HG02973 (cell line): ENCODE measurements around the gene ARHGEF10L.
"Not testable (repeated sequence)": the region's sequence is repeated elsewhere in the genome, so short reads cannot be mapped to it uniquely, and the experiment has no call there.

ENCODE experiments used
- ATAC-seq: cut with Tn5 transposase; IDR thresholded peaks from one replicate; pipeline ENCODE4 v1.9.1; 2021; ENCODE audit warnings: moderate library complexity; ENCODE audit not compliant: unreplicated experiment

Gene ARHGEF10L, protein sequence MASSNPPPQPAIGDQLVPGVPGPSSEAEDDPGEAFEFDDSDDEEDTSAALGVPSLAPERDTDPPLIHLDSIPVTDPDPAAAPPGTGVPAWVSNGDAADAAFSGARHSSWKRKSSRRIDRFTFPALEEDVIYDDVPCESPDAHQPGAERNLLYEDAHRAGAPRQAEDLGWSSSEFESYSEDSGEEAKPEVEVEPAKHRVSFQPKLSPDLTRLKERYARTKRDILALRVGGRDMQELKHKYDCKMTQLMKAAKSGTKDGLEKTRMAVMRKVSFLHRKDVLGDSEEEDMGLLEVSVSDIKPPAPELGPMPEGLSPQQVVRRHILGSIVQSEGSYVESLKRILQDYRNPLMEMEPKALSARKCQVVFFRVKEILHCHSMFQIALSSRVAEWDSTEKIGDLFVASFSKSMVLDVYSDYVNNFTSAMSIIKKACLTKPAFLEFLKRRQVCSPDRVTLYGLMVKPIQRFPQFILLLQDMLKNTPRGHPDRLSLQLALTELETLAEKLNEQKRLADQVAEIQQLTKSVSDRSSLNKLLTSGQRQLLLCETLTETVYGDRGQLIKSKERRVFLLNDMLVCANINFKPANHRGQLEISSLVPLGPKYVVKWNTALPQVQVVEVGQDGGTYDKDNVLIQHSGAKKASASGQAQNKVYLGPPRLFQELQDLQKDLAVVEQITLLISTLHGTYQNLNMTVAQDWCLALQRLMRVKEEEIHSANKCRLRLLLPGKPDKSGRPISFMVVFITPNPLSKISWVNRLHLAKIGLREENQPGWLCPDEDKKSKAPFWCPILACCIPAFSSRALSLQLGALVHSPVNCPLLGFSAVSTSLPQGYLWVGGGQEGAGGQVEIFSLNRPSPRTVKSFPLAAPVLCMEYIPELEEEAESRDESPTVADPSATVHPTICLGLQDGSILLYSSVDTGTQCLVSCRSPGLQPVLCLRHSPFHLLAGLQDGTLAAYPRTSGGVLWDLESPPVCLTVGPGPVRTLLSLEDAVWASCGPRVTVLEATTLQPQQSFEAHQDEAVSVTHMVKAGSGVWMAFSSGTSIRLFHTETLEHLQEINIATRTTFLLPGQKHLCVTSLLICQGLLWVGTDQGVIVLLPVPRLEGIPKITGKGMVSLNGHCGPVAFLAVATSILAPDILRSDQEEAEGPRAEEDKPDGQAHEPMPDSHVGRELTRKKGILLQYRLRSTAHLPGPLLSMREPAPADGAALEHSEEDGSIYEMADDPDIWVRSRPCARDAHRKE (N-terminal part only)

DNA sequence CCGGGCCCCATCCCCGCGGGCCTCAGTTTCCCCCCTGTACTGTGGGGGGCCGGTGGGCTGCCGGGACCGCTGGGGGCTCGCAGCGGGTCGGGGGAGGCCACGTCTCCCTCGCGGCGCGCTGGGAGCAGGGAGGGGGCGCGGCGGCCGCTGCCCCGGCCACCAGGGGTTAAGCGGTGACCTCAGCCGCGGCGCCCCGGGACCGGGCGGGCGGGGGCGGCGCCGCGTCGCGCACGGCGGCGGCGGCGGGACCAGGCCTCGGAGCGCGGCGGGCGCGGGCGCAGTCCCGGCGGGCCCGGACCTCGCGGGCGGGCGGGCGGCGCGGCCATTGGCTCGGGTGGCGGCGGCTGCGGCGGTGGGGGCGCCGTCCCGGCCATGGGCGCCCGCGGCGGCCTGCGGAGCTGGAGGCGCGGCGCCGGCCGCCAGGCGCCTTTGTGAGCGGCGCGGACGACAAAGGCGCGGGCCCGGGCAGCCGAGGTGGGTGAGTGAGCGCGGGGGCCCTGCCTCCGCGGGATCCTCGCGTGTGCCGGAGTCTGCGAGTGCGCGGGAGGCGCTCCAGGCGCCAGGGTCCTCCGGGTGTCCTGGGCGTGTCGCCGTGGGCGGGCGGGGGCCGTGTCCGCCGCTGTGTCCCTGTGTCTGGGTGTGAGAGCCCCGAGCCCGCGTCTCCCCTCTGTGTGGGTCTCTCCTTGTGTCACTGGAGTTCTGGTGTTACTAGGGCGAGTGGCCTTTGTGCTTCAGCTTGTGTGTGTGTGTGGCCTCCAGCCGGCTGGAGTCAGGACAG lies at the start of gene ARHGEF10L:
Gene ARHGEF10L (plus strand): TSS at position 222 of the 778 bp plus-strand sequence. CDS start 40,898 bp downstream, outside the sequence.
- no peak for ATAC-seq

DNA sequence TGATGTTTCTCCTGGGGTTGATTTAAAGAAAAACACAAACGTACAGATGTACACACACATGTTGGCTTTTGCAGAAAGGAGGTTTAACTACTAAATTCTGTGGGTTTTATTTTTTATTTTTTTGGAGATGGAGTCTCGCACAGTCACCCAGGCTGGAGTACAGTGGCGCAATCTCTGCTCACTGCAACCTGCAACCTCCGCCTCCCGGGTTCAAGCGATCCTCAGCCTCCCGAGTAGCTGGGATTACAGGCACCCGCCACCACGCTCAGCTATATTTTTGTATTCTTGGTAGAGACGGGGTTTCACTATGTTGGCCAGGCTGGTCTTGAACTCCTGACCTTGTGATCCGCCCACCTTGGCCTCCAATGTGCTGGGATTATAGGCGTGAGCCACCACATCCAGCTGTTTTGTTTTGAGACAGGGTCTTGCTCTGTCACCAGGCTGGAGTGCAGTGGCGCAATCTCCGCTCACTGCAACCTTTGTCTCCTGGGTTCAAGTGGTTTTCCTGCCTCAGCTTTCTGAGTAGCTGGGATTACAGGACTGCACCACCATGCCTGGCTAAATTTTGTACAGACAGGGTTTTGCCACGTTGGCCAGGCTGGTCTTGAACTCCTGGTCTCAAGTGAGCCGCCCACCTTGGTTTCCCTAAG lies 49.6 kb upstream of the ARHGEF10L start:
- not testable (repeated sequence) for ATAC-seq

DNA sequence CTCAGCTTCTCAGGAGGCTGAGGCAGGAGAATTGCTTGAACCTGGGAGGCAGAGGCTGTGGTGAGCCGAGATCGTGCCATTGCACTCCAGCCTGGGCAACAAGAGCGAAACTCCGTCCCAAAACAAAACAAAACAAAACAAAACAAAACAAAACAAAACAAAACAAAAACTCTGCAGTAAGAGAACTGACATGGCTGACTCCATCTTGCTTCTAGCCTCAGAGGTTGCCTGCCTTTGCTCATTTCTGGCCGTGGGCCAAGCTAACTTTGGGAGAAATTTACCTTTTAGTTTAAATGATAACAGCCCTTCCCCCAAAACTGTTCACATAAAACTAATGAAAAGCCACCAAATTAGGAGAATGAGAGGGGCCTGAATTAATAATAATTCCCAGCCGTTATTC lies 48.8 kb upstream of the ARHGEF10L start:
- ATAC-seq, result not testable (repeated sequence)

DNA sequence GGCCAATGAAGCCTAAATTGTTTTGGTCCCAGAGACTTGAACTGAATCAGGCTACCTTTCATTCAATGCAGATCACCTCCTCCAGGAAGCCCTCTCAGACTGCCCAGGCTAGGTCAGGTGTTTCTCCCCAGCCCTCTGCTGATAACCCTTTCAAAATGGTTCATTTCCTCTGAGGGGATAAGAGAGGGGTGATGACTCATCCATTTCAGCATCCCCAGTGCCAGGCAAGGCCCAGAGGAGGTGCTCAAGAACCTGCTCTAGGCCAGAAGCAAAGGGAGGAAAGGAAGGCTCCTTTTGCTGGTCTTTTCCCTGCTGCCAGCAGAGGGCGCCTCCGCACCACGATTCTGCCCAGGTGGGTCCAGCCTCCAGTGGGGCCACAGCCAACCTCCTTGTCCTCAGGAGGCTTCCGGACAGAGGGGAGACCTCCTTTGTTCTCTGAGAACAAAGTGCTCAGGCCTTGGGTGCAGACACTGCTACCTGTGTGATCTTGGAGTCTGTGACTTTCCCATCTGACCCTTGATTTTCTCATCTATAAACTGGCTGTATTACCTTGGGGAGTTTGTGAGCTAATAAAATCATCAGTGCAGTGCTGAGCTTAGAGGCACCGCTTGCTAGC lies 45.3 kb upstream of the ARHGEF10L start:
- ATAC-seq, result no peak

DNA sequence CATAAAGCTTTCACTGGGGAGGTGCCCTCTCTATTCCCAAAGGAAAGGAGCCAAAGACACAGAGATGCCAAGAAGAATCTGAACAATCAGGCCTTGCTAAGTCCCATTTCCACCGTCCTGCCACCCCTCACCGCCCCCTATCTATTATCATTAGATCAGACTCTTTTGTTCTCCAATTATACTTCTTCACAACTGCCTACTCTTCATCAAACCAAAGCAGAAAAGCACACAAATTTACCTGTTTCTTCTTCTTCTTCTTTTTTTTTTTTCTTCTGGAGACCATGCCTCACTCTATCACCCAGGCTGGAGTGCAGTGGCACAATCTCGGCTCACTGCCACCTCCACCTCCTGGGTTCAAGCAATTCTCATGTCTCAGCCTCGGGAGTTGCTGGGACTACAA lies 43.1 kb upstream of the ARHGEF10L start:
- no peak for ATAC-seq

DNA sequence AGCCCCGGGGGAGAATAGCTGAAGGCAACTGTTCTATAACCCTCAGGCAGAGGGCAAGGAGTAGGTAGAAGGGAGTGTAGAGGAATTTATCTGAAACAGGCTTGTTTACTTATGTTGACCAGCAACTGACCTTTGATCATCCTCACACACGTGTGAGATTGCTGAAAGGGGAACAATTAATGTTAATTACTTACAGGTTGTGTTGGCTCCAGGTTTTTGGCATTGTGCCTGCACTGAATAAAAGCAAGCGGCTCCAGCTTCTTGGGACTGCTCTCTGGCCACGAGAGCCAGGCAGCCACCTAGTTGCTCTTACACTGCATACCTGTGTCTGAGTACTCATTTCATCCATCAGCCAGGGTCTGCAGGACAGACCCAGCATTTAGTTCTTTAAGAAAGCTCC lies 41.3 kb upstream of the ARHGEF10L start:
- no peak for ATAC-seq

DNA sequence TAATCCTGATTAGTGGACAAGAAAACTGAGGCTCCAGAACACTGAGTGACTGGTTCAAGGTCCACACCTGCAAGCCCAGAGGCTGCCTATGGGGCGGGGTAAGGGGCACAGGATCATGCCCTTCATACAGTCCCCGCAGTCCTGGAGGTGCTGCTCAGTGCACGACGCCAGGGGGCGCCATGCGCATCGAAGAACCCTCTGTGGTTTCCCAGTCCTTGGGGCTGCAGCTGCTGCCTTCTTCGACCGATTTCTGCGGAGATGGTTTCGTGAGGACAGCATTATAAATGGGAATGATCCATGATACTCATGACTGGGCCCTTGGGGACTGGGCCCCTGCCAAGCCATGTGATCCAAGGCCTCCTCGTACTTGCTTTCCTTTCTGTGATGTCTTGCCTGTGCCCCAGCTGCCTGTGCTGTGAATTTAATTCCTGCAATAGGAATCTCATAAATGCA lies 37.1 kb upstream of the ARHGEF10L start:
- no peak for ATAC-seq

DNA sequence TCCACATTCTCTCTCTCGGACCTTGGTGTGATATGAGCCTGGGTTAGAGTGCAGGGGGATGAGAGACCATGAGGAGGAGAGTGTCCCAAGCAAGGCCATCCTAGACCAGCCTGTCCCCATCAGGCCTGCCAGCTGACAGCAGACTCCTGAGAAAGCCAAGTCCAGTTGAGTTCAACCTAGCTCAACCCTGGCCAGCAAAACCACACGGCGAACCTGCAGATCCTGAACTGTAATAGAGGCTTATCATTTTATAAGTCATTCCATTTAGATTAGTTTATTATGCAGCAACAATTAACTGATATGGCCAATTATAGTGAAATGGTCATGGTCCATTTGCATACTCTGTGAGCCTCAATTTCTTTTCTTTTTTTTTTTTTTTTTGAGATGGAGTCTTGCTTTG lies 36.4 kb upstream of the ARHGEF10L start:
- no peak for ATAC-seq

DNA sequence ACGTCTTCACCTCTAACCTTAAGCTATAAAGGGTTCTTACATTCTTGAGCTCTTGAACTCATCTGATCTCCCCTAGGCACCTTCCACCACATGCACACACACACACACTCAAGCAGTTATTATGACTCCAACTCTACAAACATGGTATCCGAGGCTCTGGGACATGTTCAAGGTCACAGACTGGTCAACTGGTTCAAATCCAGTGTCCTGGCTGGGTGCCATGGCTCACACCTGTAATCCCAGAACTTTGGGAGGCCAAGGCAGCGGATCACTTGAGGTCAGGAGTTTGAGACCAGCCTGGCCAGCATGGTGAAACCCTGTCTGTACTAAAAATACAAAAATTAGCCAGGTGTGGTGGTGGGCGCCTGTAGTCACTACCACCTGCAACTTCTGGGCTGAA lies 32.3 kb upstream of the ARHGEF10L start:
- not testable (repeated sequence) for ATAC-seq

DNA sequence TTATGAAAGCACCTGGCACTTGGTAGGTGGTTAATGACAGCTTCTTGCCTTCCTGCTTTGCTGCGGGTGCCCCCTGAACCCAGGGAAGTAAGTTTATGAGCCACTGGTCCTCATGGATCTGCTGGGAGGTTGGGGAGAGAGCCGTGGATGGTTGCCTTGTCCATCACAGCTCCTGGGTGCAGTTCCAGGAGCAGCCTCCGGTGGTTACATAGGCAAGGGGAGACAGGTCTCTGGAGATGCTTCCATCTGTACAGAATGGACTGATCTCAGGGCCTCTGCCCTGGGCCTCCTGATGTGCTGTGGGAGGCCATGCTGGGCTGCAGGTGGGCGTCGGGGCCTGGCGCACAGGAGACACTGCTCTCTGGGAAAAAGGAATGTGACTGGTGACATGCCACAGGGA lies 31.6 kb upstream of the ARHGEF10L start:
- no peak for ATAC-seq

DNA sequence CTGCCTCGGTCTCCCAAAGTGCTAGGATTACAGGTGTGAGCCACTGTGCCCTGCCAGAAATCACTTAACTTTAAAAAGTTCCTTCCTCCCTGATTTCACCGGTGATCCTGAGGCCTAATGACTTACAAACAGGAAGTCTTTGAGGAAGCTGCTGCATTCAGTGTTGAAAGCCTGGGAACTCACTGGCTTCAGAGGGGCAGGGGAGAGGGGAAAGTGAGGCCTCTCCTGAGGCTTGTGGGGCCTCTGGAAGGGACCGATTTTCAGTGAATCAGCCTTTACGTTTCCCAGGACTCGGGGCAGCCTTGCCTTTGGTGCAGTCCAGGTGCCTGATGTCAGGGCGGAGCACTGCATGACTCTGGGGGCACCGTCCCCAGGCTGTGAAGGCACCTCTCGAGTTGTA lies 30.1 kb upstream of the ARHGEF10L start:
- ATAC-seq, result no peak

DNA sequence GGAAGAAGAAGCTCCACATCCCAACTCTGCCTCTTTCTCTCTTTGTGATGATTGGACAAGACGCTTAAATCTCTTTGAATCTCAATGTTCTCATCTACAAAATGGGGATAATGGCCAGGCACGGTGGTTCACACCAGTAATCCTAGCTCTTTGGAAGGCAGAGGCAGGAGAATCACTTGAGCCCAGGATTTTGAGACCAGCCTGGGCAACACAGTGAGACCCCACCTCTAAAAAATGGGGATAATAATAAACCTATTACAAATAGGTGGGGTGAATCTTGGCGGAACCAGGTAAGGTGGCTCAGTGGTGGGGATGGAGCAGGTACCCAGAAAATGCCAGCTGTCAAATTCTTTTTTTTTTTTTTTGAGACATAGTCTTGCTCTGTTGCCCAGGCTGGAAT lies 29.4 kb upstream of the ARHGEF10L start:
- no peak for ATAC-seq

DNA sequence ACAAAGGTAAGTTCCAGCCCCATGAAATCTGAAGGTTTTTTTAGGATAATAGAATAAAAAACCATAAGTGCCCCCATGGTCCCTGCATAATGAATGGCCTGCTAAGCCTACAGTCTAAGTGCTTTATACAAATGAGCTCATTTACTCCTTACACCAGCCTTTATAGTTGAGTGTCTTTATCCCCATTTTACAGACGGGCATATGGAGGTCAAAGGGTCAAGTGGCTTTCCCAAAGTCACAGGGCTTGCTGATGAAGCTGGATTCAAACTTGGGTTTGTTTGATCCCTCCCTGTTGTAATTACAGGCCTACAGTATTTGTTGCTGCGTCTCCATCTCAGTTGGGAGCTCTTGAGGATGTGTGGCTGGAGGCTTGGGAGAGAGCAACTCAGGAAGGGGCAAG lies 28.3 kb upstream of the ARHGEF10L start:
- ATAC-seq, result no peak

DNA sequence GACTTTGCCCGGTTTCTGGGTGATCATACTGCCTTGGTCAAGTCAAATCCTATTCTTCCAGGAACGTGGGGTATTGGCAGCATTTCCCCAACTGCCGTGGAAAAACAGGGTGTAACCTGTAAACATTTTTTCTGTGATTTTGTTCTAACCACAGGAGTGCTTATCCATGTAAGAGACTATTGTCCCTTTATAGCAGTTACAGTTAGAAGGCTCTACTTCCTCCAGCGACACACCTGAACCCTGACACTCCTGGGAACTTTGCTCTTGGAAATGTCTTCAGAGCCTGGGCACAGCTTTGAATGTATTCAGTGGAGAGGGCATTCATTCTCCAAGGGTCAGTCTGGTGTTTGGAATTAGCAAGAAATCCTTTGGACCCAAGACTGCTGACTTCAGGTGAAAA lies 26.4 kb upstream of the ARHGEF10L start:
- no peak for ATAC-seq

DNA sequence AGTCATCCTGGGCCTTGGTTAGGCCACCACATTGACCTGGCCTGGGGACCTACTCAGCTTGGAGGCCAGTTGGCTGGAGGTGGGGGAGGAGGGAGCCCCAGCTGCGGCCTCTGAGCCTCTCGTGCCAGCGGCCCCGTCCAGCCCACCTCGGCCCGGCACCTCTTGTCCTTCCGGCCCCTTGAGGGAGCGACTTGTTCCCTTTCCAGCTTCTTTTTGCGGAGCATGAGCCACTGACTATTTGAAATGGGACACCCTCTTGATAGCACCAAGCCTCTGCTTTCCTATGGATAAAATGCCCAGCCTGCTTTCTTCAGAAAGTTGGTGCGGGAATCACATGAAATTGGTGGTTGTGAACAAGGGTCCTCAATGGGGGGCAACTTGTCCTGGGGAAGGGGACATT lies 24.7 kb upstream of the ARHGEF10L start:
- no peak for ATAC-seq

DNA sequence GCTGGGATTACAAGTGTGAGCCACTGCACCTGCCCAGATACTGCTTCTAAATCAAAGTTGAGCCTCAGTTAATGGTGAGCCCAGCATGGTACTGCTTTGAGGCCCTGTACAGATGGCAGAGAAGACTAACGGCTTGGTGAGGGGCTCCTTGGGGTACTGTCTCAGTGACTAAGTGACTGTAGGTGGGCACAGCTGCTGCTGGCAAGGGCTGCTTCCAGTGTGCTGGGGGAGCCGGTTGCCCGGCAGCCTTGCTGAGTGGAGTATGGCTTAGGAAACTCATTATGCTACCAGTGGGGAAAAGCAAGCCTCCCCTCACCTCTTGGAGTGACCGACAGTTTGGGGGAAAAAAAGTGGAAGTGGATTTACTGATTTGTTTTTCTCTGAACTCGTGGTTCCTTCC lies 23.6 kb upstream of the ARHGEF10L start:
- no peak for ATAC-seq

DNA sequence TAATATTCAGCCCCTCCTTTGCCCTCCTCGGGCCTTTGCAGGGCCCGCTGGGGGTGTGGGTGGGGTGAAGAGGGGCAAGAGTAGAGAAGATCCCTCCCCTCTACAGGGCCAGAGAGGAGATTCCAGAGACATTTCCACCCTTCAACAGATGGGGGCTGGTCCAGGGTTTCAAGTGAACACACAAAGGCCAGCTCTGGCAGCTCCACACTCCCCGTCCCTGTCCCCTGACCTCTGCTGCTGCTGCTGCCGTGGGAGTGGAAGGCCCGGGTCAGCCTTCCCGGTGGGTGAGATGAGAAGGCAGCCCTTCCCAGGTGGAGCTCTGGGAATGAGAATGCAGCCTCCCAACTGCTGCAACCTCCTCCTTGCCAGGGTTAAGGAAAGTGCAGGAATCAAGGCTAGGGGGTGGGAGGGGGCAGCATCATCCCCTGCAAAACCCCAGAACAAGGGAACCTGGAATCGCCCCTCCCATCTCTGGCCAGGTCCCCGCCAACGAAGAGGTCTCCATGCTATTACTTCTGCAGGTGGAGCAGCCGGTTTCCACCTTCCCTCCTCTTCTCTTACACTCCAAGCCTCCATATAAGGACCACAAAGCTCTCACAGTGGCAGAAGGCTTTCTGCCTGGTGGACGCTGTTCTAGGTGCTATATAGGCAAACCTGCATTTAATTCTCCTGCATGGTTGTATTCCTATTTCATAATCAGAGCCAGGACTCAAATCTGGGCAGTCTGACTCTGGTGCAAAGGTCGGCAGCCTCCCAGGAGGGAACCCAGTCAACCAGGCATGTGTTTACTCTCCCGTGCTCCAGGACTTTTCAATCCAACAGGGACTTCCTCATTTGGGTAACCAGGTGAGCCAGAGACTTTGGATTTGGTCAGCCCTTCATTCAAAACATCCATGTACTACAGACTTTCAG lies 22.9 kb upstream of the ARHGEF10L start:
- no peak for ATAC-seq

DNA sequence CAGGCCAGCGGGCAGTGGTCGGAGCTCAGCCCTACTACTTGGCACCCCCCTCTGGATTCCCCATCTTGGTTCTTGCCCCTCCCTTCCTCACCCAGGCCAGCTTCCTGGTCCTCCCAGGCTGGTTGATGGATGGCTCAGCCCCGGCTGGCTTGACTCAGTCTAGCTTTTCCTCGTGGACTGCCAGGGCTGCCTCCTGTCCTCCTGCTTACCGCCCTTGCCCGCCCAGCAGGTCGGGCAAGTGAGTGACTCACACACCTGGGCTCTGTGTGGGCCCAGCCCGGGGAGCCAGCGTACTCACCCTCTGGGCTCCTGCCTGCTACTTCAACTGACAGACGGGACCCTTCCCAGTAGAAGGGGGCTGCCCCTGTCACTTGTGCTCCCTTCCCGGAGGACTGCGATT lies 19.5 kb upstream of the ARHGEF10L start:
- no peak for ATAC-seq
